Measurements from ENCODE around the gene TP63.

- no peak for TF ChIP-seq CTCF (IDR thresholded peaks at IDR 0.05; ENCODE audit: insufficient read depth, low read depth, low read length)
- no peak for TF ChIP-seq EZH2 (IDR thresholded peaks at IDR 0.05; ENCODE audit: insufficient read depth, low read length)
These were observed 149.5 kb downstream of the TP63 start for GRCh38 chr3:189780546-189781270.

Data from astrocyte (in vitro differentiated cells and primary cell).